OCI-LY1 (cell line): ENCODE data around the gene MAN1C1.

Experiments used
- CTCF ChIP-seq: fragments of 200-600 bp; sonication (generic), shearing (Covaris generic); IDR thresholded peaks from 2 replicates; pipeline ENCODE4 v1.5.1; 2017; ENCODE audit warnings: mild to moderate bottlenecking, antibody characterized with exemption, low read length, moderate library complexity, mixed read lengths
- EZH2 ChIP-seq: fragments of 200-600 bp; sonication (generic), shearing (Covaris generic); IDR thresholded peaks from 2 replicates; pipeline ENCODE4 v1.8.0; 2017; ENCODE audit warnings: borderline replicate concordance, mixed run types, mild to moderate bottlenecking, antibody characterized with exemption, low read length, moderate library complexity, mixed read lengths

GRCh38 chr1:25700626-25701025 lies 84.0 kb downstream of the MAN1C1 start:
- TF ChIP-seq EZH2: no peak
- TF ChIP-seq CTCF: no peak
